HCT116 (cell line): ENCODE data around the gene SMARCE1. TPM values are rescaled to one million over a fixed set of nuclear protein-coding genes. Genes with fewer than 3 reads are reported as not detected.
"Not testable (repeated sequence)": the region's sequence is repeated elsewhere in the genome, so short reads cannot be mapped to it uniquely, and the experiment has no call there.

Experiments used
- ATAC-seq: fragments of 200-7000 bp; cut with Tn5 transposase; 2 replicates; pipeline ENCODE4 v1.9.1; 2020; ENCODE audit warnings: mild to moderate bottlenecking, moderate library complexity
- BruUV-seq: library from RNA; stranded (reverse); fragments of 400-500 nt; replicated peaks from 2 replicates; lab custom pipeline; 2021; lab: Mats Ljungman, UMichigan
- CTCF ChIA-PET: fragments of 300-600 bp; sonication (Branson Sonifier 250); formaldehyde crosslinking; loops from one replicate; lab custom pipeline; 2021; ENCODE audit warnings: antibody characterized with exemption; lab: Charles Lee
- POLR2A ChIA-PET: fragments of 300-600, 350-600 bp; sonication (Branson Sonifier 250); formaldehyde crosslinking; loops from one replicate; lab custom pipeline; 2021; ENCODE audit warnings: antibody characterized with exemption; lab: Charles Lee
- RAD21 ChIA-PET, 2 experiments: fragments of 300-600 bp; sonication (Branson Sonifier 250); formaldehyde crosslinking; loops; one replicate each; lab custom pipeline; 2023; ENCODE audit warnings: low total read pairs in 2 of 2; ENCODE audit not compliant: uncharacterized antibody in 2 of 2, unreplicated experiment in 2 of 2, low non-redundant PET in 1 of 2; lab: Charles Lee
- DNase-seq: peaks from one replicate; pipeline ENCODE4 v3.0.0-alpha.2; 2010; ENCODE audit warnings: low read depth, low spot score
- H2AFZ ChIP-seq: fragments of 200-600 bp; shearing (Covaris generic), sonication (generic); 2 replicates; pipeline ENCODE4 v1.6.1; 2017; ENCODE audit warnings: low read depth, mixed run types, mixed read lengths, antibody characterized with exemption, low read length; ENCODE audit not compliant: poor library complexity, severe bottlenecking
- H3K27ac ChIP-seq: 2 replicates; pipeline ENCODE4 v1.5.1; 2012; ENCODE audit warnings: low read depth, low read length
- H3K27me3 ChIP-seq: fragments of 200-600 bp; sonication (generic); 2 replicates; pipeline ENCODE4 v1.6.1; 2016; ENCODE audit warnings: mixed run types, low read length, mixed read lengths; ENCODE audit not compliant: insufficient read depth
- H3K36me3 ChIP-seq, 2 experiments: fragments of 200-500 bp in 1 of 2; fragments of 200-600 bp in 1 of 2; sonication (Bioruptor generic) in 1 of 2; sonication (generic) in 1 of 2; 2 replicates each; pipeline versions ENCODE4 v1.5.1 to v1.6.1; 2014 to 2016; ENCODE audit warnings: low read length in 2 of 2, inconsistent platforms in 1 of 2, mixed read lengths in 1 of 2, mixed run types in 1 of 2; ENCODE audit not compliant: insufficient read depth in 2 of 2, control insufficient read depth in 1 of 2
- H3K4me1 ChIP-seq, 2 experiments: fragments of 200-600 bp in 1 of 2; sonication (generic) in 1 of 2; 2 replicates each; pipeline versions ENCODE4 v1.5.1 to v1.6.1; 2012 to 2017; ENCODE audit warnings: low read length in 2 of 2, inconsistent platforms in 1 of 2, mild to moderate bottlenecking in 1 of 2, mixed read lengths in 1 of 2, mixed run types in 1 of 2, moderate library complexity in 1 of 2; ENCODE audit not compliant: insufficient read depth in 2 of 2, control insufficient read depth in 1 of 2
- H3K4me2 ChIP-seq: fragments of 200-600 bp; sonication (generic); 2 replicates; pipeline ENCODE4 v1.6.1; 2017; ENCODE audit warnings: mixed run types, low read length, mixed read lengths
- H3K4me3 ChIP-seq, 2 experiments: fragments of 200-600 bp in 1 of 2; sonication (generic) in 1 of 2; replicated peaks in 1 of 2; 2 replicates each; pipeline ENCODE4 v1.5.1; 2011 to 2016; ENCODE audit warnings: low read length in 2 of 2, control low read depth in 1 of 2, low read depth in 1 of 2, mild to moderate bottlenecking in 1 of 2, mixed read lengths in 1 of 2, mixed run types in 1 of 2
- H3K79me2 ChIP-seq: fragments of 200-600 bp; sonication (generic); 2 replicates; pipeline ENCODE4 v1.6.1; 2017; ENCODE audit warnings: mild to moderate bottlenecking, mixed run types, low read length, moderate library complexity, mixed read lengths; ENCODE audit not compliant: insufficient read depth
- H3K9ac ChIP-seq: fragments of 200-600 bp; sonication (generic); 2 replicates; pipeline ENCODE4 v1.6.1; 2016; ENCODE audit warnings: low read length, mixed read lengths
- H3K9me2 ChIP-seq: fragments of 200-600 bp; sonication (generic), shearing (Covaris generic); 2 replicates; pipeline ENCODE4 v1.6.1; 2017; ENCODE audit warnings: mixed run types, mild to moderate bottlenecking, moderate library complexity; ENCODE audit not compliant: insufficient read depth
- H3K9me3 ChIP-seq, 2 experiments: fragments of 200-500 bp in 1 of 2; fragments of 200-600 bp in 1 of 2; sonication (Bioruptor generic) in 1 of 2; sonication (generic) in 1 of 2; 2 replicates each; pipeline ENCODE4 v1.6.1; 2014 to 2017; ENCODE audit warnings: low read length in 2 of 2, mixed read lengths in 2 of 2, inconsistent platforms in 1 of 2, low read depth in 1 of 2, mild to moderate bottlenecking in 1 of 2, mixed run types in 1 of 2, moderate library complexity in 1 of 2; ENCODE audit not compliant: control insufficient read depth in 1 of 2, insufficient read depth in 1 of 2
- H4K20me1 ChIP-seq: fragments of 200-600 bp; sonication (generic), shearing (Covaris generic); 2 replicates; pipeline ENCODE4 v1.6.1; 2017; ENCODE audit warnings: mixed run types, mild to moderate bottlenecking, moderate library complexity; ENCODE audit not compliant: insufficient read depth
- CBX3 ChIP-seq: IDR thresholded peaks from 2 replicates; pipeline ENCODE4 v1.6.1; 2012; ENCODE audit warnings: low read depth
- CEBPB ChIP-seq: IDR thresholded peaks from 2 replicates; pipeline ENCODE4 v1.6.1; 2012; ENCODE audit warnings: low read depth
- EGR1 ChIP-seq: IDR thresholded peaks from 2 replicates; pipeline ENCODE4 v1.6.1; 2012; ENCODE audit warnings: low read depth
- ELF1 ChIP-seq: IDR thresholded peaks from 2 replicates; pipeline ENCODE4 v1.6.1; 2012; ENCODE audit warnings: low read depth, borderline replicate concordance
- EZH2 ChIP-seq: fragments of 200-600 bp; sonication (generic); IDR thresholded peaks from 2 replicates; pipeline ENCODE4 v1.6.1; 2017; ENCODE audit warnings: antibody characterized with exemption, mixed run types
- JUND ChIP-seq: IDR thresholded peaks from 2 replicates; pipeline ENCODE4 v1.6.1; 2012
- RAD21 ChIP-seq: IDR thresholded peaks from 2 replicates; pipeline ENCODE4 v1.6.1; 2012; ENCODE audit warnings: low read depth, mild to moderate bottlenecking
- SP1 ChIP-seq: IDR thresholded peaks from 2 replicates; pipeline ENCODE4 v1.6.1; 2012; ENCODE audit warnings: low read depth
- SRF ChIP-seq: IDR thresholded peaks from 2 replicates; pipeline ENCODE4 v1.6.1; 2012; ENCODE audit warnings: low read depth
- YY1 ChIP-seq: IDR thresholded peaks from 2 replicates; pipeline ENCODE4 v1.6.1; 2011; ENCODE audit warnings: low read length, low read depth, moderate library complexity, mild to moderate bottlenecking; ENCODE audit not compliant: insufficient replicate concordance; ENCODE audit errors: extremely low read depth
- intact Hi-C: fragments of 100-400 bp; cut with micrococcal nuclease; formaldehyde crosslinking; loops from 2 replicates; pipeline ENCODE4 v1.10.0; 2022
- total RNA-seq: library from RNA; stranded (reverse); gene quantifications from one replicate; pipeline ENCODE4 v1.2.1, GENCODE V29; 2021; ENCODE audit not compliant: unreplicated experiment
- TF ChIP-seq, protein P1 (sequence below): IDR thresholded peaks from 2 replicates; pipeline ENCODE4 v1.6.1; 2012; ENCODE audit warnings: low read depth
- TF ChIP-seq, protein P2 (sequence below): IDR thresholded peaks from 2 replicates; pipeline ENCODE4 v1.6.1; 2012
- TF ChIP-seq, protein P3 (sequence below), 3 experiments: fragments of 200-600 bp in 1 of 3; sonication (generic) in 1 of 3; IDR thresholded peaks in 2 of 3; conservative IDR thresholded peaks in 1 of 3; 2 replicates each; pipeline ENCODE4 v1.5.1; 2012 to 2017; ENCODE audit warnings: low read depth in 2 of 3, low read length in 2 of 3, antibody characterized with exemption in 1 of 3, borderline replicate concordance in 1 of 3, control low read depth in 1 of 3, mild to moderate bottlenecking in 1 of 3, mixed read lengths in 1 of 3, mixed run types in 1 of 3, moderate library complexity in 1 of 3; ENCODE audit not compliant: insufficient read depth in 1 of 3

The SMARCE1 gene
- total RNA-seq, 1 experiment from 2014 or later, result 136 TPM

DNA sequence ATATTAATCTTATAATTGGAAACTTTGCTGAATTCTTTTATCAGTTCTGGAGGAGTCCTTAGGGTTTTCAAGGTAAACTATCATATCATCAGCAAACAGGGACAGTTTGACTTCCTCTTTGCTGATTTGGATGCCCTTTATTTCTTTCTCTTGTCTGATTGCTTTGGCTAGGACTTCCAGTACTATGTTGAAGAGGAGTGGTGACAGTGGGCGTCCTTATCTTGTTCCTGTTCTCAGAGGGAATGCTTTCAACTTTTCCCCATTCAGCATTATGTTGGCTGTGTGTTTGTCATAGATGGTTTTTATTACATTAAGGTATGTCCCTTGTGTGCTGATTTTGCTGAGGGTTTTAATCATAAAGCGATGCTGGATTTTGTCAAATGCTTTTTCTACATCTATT lies 62.7 kb downstream of the SMARCE1 start:
- intact Hi-C loops, result not testable (repeated sequence)

DNA sequence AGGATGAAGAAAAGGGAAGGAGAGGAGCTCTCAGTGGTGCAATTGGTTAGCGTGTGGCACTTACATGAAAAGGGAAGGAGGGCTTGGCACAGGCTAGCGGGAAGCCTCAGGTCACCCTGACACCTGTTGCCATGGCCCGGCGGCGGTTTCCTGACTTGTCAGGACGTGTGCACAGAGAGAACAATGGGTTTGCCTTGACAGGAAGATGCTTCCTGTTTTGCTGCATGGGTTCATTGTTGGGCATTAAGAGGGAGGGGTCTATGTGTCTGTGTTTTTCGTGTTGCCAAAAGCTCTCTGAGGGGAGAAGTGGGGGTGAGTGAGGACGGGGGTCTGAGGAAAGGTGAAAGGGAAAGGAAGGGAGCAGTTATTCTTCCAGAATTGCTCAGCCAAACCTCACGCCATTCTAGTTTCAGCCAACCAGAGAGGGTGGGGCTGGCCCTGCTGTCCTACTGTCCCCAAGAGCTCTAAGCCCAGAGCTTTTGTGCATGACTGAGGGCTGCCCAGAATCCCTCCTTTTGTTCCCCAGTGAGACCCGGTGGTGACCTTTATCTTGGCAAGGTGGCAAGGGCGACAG lies 65.2 kb downstream of the SMARCE1 start:
- no peak for ATAC-seq
- H3K9me3 ChIP-seq, result no peaks in the 10 kb centered on the region
- H3K36me3 ChIP-seq, result no peaks in the 10 kb centered on the region
- RAD21 ChIA-PET, result no interaction called here
- CTCF ChIA-PET, result interaction anchor here (0.7 kb wide), 1 partner anchor 33 kb away, joined by 3 read pairs; no protein-coding TSS in a partner anchor
- H3K4me3 ChIP-seq, result no peak overlapping the region
- H2AFZ ChIP-seq, result no peak overlapping the region
- H3K9ac ChIP-seq, result no peak overlapping the region
- DNase-seq, result no peak
- no peak overlapping the region for H3K4me2 ChIP-seq
- no peaks in the 10 kb centered on the region for H3K9me2 ChIP-seq
- H4K20me1 ChIP-seq, result no peaks in the 10 kb centered on the region
- intact Hi-C loops, result no loop called here
- H3K27me3 ChIP-seq, result no peaks in the 10 kb centered on the region
- POLR2A ChIA-PET, result no interaction called here
- no peaks in the 10 kb centered on the region for H3K79me2 ChIP-seq
- no peaks in the 10 kb centered on the region for H3K4me1 ChIP-seq
- no TSS peak for BruUV-seq
- no peak overlapping the region for H3K27ac ChIP-seq
- TF ChIP-seq, protein P1, sequence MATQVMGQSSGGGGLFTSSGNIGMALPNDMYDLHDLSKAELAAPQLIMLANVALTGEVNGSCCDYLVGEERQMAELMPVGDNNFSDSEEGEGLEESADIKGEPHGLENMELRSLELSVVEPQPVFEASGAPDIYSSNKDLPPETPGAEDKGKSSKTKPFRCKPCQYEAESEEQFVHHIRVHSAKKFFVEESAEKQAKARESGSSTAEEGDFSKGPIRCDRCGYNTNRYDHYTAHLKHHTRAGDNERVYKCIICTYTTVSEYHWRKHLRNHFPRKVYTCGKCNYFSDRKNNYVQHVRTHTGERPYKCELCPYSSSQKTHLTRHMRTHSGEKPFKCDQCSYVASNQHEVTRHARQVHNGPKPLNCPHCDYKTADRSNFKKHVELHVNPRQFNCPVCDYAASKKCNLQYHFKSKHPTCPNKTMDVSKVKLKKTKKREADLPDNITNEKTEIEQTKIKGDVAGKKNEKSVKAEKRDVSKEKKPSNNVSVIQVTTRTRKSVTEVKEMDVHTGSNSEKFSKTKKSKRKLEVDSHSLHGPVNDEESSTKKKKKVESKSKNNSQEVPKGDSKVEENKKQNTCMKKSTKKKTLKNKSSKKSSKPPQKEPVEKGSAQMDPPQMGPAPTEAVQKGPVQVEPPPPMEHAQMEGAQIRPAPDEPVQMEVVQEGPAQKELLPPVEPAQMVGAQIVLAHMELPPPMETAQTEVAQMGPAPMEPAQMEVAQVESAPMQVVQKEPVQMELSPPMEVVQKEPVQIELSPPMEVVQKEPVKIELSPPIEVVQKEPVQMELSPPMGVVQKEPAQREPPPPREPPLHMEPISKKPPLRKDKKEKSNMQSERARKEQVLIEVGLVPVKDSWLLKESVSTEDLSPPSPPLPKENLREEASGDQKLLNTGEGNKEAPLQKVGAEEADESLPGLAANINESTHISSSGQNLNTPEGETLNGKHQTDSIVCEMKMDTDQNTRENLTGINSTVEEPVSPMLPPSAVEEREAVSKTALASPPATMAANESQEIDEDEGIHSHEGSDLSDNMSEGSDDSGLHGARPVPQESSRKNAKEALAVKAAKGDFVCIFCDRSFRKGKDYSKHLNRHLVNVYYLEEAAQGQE, result no peak
- TF ChIP-seq JUND, result no peak
- TF ChIP-seq CBX3, result no peak
- TF ChIP-seq, protein P2, sequence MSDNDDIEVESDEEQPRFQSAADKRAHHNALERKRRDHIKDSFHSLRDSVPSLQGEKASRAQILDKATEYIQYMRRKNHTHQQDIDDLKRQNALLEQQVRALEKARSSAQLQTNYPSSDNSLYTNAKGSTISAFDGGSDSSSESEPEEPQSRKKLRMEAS, result no peak
- TF ChIP-seq EZH2, result no peak
- TF ChIP-seq, protein P3, sequence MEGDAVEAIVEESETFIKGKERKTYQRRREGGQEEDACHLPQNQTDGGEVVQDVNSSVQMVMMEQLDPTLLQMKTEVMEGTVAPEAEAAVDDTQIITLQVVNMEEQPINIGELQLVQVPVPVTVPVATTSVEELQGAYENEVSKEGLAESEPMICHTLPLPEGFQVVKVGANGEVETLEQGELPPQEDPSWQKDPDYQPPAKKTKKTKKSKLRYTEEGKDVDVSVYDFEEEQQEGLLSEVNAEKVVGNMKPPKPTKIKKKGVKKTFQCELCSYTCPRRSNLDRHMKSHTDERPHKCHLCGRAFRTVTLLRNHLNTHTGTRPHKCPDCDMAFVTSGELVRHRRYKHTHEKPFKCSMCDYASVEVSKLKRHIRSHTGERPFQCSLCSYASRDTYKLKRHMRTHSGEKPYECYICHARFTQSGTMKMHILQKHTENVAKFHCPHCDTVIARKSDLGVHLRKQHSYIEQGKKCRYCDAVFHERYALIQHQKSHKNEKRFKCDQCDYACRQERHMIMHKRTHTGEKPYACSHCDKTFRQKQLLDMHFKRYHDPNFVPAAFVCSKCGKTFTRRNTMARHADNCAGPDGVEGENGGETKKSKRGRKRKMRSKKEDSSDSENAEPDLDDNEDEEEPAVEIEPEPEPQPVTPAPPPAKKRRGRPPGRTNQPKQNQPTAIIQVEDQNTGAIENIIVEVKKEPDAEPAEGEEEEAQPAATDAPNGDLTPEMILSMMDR (IDR thresholded peaks at IDR 0.05 in 2 of 3, conservative IDR thresholded peaks at IDR 0.05 in 1 of 3; ENCODE audit: borderline replicate concordance in 1 of 3, insufficient read depth in 1 of 3, low read depth in 2 of 3, low read length in 2 of 3), result no peak
- no peak for TF ChIP-seq EGR1
- TF ChIP-seq CEBPB, result no peak
- TF ChIP-seq YY1, result no peak
- no peak for TF ChIP-seq SRF
- TF ChIP-seq SP1, result no peak
- no peak for TF ChIP-seq ELF1
- TF ChIP-seq RAD21, result no peak

More for the DNA sequence above, 62.7 kb downstream of the SMARCE1 start:
- H3K9me2 ChIP-seq, H2AFZ ChIP-seq, H3K4me2 ChIP-seq, H3K4me1 ChIP-seq, H3K27me3 ChIP-seq, H4K20me1 ChIP-seq, BruUV-seq, H3K36me3 ChIP-seq, H3K79me2 ChIP-seq, H3K9me3 ChIP-seq, DNase-seq, CTCF ChIA-PET, H3K4me3 ChIP-seq, H3K9ac ChIP-seq, ATAC-seq, RAD21 ChIA-PET, POLR2A ChIA-PET, H3K27ac ChIP-seq: not testable (repeated sequence)
